PFSK-1 (cell line): ENCODE measurements around the gene CES4A.

ENCODE experiments used
- FOXP2 ChIP-seq: optimal IDR thresholded peaks from 2 replicates; pipeline ENCODE3; 2011; ENCODE audit warnings: borderline replicate concordance, control low read depth, inconsistent platforms; ENCODE audit not compliant: insufficient read depth; ENCODE audit errors: extremely low read length, extremely low read depth
- POLR2AphosphoS5 ChIP-seq: IDR thresholded peaks from 2 replicates; pipeline ENCODE4 v1.6.1; 2012; ENCODE audit warnings: low read depth, mild to moderate bottlenecking, control low read depth, low read length, moderate library complexity
- REST ChIP-seq, 2 experiments: IDR thresholded peaks; 2 replicates each; pipeline versions ENCODE4 v1.6.1 to v1.8.0; 2011 to 2012; ENCODE audit warnings: low read depth in 2 of 2, low read length in 2 of 2, control low read depth in 1 of 2, inconsistent platforms in 1 of 2, mild to moderate bottlenecking in 1 of 2, moderate library complexity in 1 of 2; ENCODE audit not compliant: insufficient read depth in 1 of 2
- SIN3A ChIP-seq: IDR thresholded peaks from 2 replicates; pipeline ENCODE4 v1.6.1; 2012; ENCODE audit warnings: mild to moderate bottlenecking, low read length, moderate library complexity, borderline replicate concordance; ENCODE audit not compliant: insufficient read depth
- TAF1 ChIP-seq: IDR thresholded peaks from 2 replicates; pipeline ENCODE4 v1.6.1; 2012; ENCODE audit warnings: low read length, control low read depth, borderline replicate concordance; ENCODE audit not compliant: insufficient read depth

CES4A gene

GRCh38 chr16:67014634-67015312, 26.4 kb downstream of the CES4A start:
- TF ChIP-seq POLR2AphosphoS5 (no peak), REST (IDR thresholded peaks at IDR 0.05; ENCODE audit: insufficient read depth in 1 of 2, low read depth in 2 of 2, low read length in 2 of 2) (no peak), FOXP2 (no peak), SIN3A (no peak), TAF1 (no peak)

- TF ChIP-seq POLR2AphosphoS5 = no peak
- no peak for TF ChIP-seq FOXP2
- TF ChIP-seq SIN3A = no peak
- no peak for TF ChIP-seq REST (IDR thresholded peaks at IDR 0.05; ENCODE audit: insufficient read depth in 1 of 2, low read depth in 2 of 2, low read length in 2 of 2)
- TF ChIP-seq TAF1 = no peak
These were observed 26.9 kb downstream of the CES4A start for GRCh38 chr16:67015313-67015731.

GRCh38 chr16:67016143-67016542, 27.8 kb downstream of the CES4A start:
- TF ChIP-seq TAF1 (no peak), SIN3A (no peak), FOXP2 (no peak), REST (IDR thresholded peaks at IDR 0.05; ENCODE audit: insufficient read depth in 1 of 2, low read depth in 2 of 2, low read length in 2 of 2) (no peak), POLR2AphosphoS5 (no peak)

- TF ChIP-seq TAF1 = no peak
- TF ChIP-seq FOXP2 = no peak
- no peak for TF ChIP-seq REST (IDR thresholded peaks at IDR 0.05; ENCODE audit: insufficient read depth in 1 of 2, low read depth in 2 of 2, low read length in 2 of 2)
- TF ChIP-seq POLR2AphosphoS5 = no peak
- no peak for TF ChIP-seq SIN3A
These were observed 28.5 kb downstream of the CES4A start for GRCh38 chr16:67016681-67017420.
